HG02840 (cell line): ENCODE data around the gene KRIT1.
"Not testable (repeated sequence)": the region's sequence is repeated elsewhere in the genome, so short reads cannot be mapped to it uniquely, and the experiment has no call there.

ENCODE experiments used
- ATAC-seq: cut with Tn5 transposase; IDR thresholded peaks from one replicate; pipeline ENCODE4 v1.9.1; 2021; ENCODE audit warnings: mild to moderate bottlenecking, moderate library complexity, moderate number of reproducible peaks; ENCODE audit not compliant: unreplicated experiment, low FRiP score

Gene KRIT1

DNA sequence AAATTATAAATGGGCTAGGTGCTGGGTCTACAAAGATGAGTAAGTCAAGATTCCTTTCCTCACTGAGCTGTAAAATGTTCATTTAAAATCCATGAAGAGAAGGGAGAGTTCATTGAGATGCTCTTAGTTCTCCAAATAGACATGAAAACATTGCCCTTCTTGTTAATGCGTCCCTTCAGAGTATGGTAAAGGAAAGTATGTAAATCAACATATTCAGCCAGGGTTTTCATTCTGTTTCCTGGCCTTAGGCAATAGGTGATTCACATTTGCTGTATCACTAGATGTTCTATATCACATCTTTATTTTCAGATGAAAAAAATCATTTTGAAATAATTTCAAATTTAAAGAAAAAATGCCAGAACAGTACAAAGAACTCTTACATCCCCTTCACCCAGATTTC is 5.5 kb upstream of the KRIT1 start:
- no peak for ATAC-seq

DNA sequence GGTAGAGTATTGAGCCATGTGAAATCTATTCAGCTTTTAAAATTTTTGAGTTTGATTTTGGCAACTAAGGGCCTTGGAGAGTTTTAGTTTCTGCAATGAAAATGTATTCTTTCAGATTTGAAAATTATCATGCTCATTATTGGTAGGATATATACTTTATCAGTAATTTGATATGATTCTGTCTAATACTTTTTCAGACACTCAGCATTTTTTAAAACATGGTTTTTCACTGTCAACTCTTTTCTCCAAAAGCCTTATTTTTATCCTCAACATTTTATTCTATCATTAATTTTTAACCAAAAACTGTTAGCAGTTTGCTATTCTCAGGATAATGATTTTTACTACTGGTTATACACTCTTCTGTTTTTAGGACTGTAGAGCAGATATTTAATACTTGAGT is 4.9 kb upstream of the KRIT1 start:
- ATAC-seq = no peak

DNA sequence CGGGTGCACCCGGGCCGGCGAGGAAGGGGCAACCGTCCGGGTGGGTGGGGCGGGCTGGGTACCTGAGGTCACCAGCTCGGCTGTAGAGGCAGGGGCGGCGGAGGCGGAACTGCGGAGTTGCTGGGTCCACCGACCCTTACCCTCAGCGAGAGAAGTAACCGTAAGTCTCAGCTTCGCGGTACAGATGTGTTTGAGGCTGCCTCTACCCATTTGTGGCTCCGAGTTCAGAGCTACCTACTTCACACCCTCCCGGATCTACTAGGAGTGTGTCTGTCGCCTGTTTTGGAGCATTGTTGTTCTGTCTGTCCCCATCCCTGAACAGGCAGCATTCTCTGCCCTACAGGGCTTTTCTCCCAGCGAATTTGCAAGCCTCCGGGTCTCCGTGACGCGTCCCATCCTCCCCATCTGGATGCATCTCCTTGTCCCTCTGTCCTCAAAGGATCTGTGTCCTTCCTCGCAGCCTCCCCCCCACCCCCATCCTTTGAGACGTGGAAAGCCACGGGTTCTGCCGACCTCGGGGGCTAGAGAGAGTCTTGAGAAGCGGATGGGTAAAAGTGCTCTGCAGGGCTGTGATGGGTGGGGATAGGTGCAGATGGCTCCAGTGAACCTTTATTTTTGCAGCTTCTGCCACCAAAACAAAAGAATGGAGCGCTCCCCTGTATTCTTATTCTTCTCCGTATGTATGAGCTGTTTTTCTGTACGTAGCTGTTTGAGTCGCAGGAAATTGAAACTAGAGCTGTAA is 817 bp upstream of the KRIT1 start:
- peak; percentile 30 for ATAC-seq

DNA sequence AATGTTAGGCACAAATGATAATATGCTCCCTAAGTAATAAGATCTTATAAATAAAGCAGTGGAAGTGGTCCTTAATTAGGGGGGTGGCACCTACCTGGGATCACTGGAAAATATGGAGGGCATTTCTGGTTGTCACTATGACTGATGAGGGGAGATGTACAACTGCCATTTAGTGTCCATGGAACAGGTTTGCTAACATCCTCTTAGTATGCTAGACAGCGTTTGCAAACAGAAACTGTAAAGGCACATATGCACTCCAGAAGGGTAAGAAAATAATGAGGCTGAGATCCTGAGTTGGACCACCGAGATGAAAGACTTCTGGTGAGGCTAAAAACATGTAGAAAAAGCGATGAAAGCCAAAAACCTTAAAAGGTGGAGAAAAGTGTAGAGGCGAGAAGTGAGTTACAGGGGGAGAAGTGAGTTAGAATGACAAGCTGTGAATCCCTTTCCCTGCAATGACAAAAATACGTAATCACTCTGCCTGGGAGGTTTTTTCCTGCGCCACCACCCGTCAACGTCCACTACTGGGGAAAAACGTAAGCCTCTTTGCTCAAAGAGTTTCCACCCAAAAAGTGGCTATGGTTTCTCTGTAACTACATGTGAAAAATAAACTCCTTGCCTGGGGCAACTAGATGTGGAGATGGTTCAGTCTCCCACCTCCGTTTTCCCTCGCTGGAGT is 767 bp downstream of the KRIT1 start:
- ATAC-seq = no peak

DNA sequence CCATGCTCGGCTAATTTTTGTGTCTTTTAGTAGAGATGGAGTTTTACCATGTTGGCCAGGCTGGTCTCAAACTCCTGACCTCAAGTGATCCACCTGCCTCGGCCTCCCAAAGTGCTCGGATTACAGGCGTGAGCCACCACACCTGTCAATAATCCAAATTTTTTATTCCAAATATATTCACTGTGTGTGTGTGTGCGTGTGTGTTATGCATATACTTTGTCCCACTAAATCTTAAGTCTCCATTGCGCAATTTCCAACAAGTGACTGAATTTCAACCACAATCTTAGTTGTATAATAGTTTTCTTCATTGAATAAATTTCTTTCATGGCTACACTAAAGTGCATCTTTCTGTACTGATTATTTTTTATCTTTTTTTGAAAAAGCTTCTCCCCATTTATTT is 2.7 kb downstream of the KRIT1 start:
- ATAC-seq = no peak

DNA sequence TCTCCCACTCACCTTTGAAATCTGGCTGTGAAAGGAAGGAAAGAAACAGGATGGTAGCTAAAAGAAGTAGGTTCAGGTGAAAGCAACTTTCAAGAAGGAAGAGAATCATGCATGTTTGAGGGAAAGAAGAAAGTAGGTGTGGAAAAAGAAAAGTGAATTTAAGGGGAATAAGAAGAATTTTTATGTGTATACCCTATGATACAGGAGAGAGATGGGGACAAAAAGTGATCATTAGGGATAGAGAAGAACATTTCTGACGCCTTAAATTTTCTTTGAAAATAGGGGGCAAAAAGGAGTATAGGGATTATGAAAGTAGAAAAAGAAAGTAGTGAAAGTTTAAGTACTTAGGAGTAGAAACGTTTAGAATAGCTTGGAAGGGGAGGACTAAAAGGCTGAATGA is 15.2 kb downstream of the KRIT1 start:
- ATAC-seq = no peak

DNA sequence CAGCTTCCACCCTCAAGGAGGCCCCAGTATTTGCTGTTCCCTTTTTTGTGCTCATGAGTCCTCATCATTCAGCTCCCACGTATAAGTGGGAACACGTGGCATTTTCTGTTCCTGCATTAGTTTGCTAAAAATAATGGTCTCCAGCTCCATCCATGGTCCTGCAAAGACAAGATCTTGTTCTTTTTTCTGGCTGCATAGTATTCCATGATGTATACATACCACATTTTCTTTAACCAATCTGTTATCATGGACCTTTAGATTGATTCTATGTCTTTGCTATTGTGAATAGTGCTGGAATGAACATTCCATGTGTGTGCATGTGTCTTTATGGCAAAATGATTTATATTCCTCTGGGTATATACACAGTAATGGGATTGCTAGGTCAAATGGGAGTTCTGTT is 17.0 kb downstream of the KRIT1 start:
- ATAC-seq = no peak

DNA sequence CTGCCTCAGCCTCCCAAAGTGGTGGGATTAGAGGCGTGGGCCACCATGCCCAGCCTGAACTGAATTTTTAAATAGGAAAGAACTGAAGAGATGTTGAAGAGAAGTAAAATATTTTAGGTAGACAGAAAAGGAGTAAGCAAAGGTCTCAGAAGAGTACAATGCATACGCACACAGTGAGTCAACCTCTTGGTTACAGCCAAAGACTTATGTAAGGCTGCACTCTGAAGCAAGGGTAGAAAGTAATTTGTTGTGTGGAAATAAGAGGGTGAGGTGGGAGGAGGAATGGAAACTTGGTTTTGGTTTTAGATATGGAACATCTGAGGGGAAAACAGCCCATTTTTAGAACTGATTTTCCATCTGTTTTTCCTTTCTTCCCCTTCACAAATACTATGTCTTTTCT is 17.6 kb downstream of the KRIT1 start:
- ATAC-seq = no peak

DNA sequence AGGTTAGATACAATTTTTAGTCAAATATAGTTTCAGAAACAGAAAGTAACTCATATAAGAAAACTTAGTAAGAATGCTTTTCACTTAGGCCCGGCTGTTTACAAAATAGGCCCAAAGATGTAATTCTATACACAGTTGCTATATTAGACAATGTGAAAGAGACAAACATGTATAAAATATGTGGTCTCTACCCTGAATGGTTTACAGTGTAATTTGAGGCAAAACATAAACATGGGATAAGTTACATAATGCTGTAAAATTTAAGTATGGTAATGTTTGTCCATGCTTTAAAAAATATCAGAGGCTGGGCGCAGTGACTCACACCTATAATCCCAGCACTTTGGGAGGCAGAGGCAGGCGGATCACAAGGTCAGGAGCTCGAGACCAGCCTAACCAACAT is 18.7 kb downstream of the KRIT1 start:
- no peak for ATAC-seq

DNA sequence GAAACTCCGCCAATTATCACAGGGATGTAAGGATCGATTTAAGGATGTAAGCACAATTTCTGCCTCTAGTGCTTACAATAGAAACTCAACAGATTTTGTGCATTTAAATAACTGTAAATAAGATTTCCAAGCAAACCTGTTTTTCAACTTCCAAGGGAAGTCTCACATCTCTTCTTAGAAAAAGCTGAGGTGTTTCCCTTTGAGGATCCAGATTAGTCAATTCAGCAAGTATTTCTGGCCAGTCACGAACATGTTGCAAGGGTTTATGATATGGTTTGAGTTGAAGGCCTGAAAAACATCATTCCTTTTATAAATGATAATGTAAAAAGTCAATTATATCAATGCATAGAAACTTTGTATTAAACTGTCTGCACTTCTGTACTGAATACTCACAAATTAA is 23.9 kb downstream of the KRIT1 start:
- no peak for ATAC-seq

DNA sequence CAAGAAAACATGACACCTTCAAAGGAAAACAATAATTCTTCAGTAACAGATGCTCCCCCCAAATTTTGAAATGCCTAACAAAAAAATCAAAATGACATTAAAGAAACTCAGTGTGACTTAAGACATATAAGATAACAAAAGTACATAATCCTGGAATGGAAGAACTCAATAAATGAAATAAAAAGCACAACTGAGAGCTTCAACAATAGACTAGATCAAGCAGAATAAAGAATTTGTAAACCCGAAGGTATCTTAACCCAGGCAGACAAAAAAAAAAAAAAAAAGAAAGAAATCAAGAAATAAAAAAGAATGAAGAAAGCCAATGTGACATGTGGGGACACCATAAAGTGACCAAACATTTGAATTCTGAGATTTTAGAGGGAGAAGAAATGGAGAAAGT is 39.0 kb downstream of the KRIT1 start:
- ATAC-seq = no peak

DNA sequence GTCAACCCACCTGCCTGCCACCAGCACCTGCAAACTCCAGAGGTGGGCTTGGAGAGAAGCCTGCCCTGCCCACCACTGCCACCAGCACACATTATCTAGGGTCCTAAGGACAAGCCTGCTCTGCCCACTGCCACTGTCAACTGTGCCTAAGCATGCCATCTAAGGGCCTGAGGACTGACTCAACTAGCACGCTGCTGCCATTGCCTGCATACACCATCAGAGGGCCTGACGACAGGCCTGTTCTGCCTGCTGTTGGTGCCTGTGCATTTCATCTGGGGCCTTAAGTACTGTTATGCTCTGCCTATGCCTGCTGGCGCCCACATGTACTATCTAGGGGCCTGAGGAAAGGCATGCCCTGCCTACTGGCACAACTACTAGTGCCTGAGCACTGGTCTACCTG is 39.7 kb downstream of the KRIT1 start:
- no peak for ATAC-seq

DNA sequence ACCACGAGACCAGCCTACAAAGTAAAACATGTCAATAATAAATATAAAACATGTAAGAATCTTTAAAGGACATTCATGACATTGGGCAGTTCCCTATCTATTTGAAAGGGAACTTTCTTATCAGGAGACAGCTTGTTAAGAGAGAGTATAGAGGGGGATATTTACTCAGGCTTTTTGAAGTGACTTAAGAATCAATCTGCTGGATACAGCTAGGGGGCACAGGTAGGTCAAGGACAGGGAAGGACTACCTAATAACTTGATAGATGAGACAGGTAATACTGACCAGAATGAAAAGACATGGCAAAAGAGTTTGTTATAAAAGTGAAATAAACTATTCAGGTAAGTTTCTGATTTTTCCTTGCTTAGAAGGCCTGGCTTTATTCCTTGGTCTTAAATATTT is 44.9 kb downstream of the KRIT1 start:
- no peak for ATAC-seq

DNA sequence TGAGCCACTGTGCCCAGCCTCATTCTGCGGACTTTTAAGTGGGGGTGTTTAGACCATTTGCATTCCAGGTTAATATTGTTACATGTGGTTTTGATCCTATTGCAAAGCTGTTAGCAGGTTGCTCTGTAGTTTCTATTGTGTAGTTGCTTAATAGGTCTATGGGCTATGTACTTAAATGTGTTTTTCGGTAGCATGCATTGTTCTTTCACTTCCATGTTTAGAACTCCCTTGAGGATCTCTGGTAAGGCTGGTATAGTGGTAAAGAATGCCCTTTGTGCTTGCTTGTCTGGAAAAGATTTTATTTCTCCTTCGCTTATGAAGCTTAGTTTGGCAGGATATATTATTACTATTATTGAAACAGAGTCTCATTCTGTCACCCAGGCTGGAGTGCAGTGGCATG is 53.4 kb downstream of the KRIT1 start:
- ATAC-seq = no peak

DNA sequence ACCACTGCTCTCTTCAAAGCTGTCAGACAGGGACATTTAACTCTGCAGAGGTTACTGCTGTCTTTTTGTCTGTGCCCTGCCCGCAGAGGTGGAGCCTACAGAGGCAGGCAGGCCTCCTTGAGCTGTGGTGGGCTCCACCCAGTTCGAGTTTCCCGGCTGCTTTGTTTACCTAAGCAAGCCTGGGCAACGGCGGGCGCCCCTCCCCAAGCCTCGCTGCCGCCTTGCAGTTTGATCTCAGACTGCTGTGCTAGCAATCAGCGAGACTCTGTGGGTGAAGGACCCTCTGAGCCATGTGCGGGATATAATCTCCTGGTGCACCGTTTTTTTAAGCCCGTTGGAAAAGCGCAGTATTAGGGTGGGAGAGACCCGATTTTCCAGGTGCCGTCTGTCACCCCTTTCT is 56.5 kb downstream of the KRIT1 start:
- not testable (repeated sequence) for ATAC-seq

DNA sequence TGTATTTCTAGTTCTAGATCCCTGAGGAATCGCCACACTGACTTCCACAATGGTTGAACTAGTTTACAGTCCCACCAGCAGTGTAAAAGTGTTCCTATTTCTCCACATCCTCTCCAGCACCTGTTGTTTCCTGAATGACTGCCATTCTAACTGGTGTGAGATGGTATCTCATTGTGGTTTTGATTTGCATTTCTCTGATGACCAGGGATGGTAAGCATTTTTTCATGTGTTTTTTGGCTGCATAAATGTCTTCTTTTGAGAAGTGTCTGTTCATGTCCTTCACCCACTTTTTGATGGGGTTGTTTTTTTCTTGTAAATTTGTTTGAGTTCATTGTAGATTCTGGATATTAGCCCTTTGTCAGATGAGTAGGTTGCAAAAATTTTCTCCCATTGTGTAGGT is 61.4 kb downstream of the KRIT1 start:
- not testable (repeated sequence) for ATAC-seq

DNA sequence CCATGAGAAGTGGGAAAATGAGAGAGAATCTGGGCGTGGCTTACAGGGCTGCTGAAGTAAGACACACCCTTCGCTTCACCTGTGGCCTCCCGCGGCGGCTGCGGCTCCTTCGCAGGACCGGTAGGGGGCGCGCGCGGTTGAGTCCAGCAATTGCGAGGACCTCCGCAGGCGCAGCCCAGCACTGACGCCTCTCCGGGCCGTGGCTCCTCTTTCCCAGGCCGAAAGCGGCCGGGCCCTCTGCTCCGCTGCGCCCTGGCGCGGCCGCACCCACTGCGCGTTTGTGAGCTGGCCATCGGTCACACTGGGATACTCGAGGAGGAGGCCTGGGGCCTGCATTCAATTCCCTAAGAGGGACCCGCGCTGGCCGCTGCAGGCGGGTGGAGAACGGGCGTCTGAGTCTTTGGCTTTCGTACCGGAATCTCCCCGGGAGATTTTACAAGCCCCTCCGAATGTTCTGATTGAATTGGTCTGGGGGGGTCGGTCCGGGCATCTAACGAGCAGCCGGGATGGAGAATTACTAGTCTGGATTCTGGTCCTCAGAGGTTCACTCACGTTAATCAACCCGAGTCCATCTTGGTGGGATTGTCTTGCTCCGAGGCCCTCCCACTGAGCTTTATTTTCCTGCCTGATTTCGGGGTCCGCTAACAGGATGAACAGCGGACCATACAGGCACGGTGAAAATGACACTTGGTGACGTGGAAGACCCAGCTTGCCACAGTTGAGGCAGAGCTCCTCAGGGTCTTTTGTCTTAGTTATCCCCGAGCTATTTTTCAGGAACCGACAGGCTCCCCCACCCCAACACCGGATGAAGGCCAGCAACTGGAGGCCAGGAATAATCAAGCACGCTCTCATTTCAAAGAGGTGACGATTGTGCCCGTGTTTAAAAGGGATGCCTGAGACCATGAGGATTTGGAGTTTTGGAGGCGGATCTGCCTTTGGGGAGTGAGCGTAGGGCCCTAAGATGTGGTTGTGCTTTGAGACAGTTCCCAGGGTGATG is 66.5 kb downstream of the KRIT1 start, which contains the start of gene LRRD1:
LRRD1 (minus strand) TSS at position 215 of the 997 bp plus-strand sequence. CDS start 13,940 bp downstream, outside the sequence.
- peak; percentile 97 for ATAC-seq

DNA sequence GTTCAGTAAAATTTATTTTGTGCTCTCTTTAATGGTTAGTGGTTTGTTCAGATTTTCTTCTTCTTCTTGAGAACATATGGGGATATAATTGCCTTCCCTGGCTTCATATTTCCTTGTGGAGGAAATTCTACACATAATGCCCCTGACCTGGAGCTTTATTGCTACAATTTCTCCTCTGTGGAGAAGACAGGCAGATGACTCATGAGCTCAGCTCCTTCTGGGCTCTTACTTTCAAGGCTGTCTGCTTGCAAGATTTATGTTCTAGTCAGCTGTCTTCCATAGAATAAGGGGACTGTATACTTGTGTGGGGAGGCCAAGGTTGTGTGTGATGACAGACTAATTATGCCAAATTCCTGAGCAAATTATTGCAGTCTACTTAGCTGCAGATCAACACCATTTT is 68.4 kb downstream of the KRIT1 start:
- no peak for ATAC-seq

DNA sequence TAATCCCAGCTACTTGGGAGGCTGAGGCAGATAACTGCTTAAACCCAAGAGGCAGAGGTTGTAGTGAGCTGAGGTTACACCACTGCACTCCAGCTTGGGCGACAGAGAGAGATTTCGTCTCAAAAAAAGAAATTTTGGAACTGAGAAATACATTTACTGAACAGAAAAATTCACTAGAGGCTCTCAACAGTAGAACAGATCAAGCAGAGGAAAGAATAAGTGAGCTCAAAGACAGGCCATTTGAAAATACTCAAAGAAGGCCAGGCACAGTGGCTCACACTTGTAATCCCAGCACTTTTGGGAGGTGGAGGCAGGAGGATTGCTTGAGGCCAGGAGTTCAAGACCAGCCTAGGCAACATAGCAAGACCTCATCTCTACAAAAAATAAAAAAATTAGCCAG is 76.2 kb downstream of the KRIT1 start:
- not testable (repeated sequence) for ATAC-seq

DNA sequence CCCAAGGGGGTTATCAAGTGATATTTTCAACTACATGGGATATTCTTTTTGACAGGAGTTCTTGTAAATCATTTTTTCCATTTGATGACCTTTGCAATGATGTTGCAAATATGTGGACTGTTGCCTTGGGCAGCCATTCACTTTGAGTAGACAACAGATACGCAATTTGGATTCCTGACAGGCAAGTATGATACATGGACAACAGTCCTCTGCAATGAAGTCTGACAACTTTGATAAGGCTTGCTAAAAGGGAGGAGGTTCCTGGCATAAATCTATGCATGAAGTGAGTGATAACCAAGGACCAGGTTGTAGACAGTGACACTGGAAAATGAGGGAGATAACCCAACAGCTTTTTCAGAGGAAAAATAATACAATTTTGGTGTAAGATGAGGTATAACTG is 84.4 kb downstream of the KRIT1 start:
- ATAC-seq = no peak
